HG03039 (cell line): ENCODE results near the gene TLE2.

Experiments used
- ATAC-seq: cut with Tn5 transposase; IDR thresholded peaks from one replicate; pipeline ENCODE4 v1.9.1; 2021; ENCODE audit warnings: mild to moderate bottlenecking, moderate library complexity; ENCODE audit not compliant: unreplicated experiment

Gene TLE2

DNA sequence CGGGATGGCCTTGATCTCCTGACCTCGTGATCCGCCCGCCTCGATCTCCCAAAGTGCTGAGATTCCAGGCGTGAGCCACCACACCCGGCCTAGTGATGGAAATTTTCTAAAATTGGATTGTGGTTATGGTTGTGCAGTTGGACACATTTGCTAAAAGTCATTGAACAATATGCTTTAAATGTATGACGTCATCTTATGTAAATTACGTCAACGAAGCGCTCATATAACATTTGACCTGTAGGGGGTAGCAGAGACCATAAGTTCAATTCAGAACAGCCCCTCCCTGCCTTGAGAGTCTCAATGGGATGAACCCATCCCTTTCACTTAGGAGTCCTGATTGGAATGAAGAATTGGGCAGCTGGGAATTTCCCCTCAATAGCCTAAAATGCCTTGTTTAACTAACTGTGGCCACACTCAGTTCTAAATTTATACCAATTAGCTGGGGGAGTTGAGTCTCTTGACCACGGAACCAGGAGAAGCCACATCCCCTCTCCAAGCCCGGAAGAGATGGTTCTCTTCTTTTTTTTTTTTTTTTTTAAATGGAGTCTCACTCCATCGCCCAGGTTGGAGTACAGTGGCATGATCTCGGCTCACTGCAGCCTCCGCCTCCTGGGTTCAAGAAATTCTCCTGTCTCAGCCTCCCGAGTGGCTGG, 66.9 kb downstream of the TLE2 start:
- no peak for ATAC-seq

DNA sequence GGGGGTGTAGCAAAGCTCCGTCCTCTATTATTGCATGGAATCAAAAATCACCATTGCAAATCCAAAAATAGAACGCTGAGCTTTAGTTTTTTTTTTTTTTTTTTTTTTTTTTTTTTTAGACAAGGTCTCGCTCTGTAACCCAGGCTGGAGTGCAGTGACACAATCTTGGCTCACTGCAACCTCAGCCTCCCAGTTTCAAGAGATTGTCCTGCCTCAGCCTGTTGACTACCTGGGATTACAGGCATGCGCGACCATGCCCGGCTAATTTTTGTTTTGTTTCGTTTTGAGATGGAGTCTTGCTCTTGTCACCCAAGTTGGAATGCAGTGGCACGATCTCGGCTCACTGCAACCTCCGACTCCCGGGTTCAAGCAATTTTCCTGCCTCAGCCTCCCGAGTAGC, 69.0 kb downstream of the TLE2 start:
- no peak for ATAC-seq

DNA sequence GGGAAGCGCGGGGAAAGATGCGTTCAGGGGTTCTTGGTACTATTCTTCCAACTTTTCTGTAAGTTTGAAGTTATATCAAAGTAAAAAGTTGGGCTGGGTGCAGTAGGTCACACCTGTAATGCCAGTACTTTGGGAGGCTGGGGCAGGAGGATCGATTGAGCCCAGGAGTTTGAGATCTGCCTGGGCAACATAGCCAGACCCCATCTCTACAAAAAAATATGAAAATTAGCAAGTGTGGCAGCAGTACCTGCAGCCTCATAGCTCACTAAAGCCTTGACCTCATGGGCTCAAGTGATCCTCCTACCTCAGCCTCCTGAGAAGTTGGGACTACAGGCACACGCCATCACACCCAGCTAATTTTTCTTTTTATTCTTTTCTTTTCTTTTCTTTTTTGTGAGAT, 71.9 kb downstream of the TLE2 start:
- no peak for ATAC-seq

DNA sequence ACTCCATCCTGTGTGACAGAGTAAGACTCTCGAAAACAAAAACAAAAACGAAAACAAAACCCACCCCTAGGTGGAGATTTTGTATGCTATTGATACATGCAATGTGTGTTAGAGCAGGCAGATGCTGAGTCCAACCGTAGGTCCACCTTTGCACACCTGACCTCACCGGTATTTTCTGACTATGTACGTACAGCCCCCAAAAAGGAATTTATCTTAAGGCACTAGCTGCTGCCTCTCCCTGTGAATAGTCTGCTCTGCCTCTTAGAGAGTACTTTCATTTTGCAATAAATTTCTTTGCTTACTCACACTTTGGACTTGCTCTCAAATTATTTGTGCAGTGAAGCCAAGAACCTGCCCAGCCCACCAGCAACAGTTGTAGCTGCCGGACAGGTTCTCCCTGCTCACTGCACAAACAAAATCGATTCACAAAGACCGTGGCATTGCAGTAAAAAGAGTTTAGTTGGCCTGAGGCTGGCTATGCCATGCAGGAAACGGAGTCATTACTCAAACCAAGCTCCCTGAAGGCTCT, 76.1 kb downstream of the TLE2 start:
- no peak for ATAC-seq

DNA sequence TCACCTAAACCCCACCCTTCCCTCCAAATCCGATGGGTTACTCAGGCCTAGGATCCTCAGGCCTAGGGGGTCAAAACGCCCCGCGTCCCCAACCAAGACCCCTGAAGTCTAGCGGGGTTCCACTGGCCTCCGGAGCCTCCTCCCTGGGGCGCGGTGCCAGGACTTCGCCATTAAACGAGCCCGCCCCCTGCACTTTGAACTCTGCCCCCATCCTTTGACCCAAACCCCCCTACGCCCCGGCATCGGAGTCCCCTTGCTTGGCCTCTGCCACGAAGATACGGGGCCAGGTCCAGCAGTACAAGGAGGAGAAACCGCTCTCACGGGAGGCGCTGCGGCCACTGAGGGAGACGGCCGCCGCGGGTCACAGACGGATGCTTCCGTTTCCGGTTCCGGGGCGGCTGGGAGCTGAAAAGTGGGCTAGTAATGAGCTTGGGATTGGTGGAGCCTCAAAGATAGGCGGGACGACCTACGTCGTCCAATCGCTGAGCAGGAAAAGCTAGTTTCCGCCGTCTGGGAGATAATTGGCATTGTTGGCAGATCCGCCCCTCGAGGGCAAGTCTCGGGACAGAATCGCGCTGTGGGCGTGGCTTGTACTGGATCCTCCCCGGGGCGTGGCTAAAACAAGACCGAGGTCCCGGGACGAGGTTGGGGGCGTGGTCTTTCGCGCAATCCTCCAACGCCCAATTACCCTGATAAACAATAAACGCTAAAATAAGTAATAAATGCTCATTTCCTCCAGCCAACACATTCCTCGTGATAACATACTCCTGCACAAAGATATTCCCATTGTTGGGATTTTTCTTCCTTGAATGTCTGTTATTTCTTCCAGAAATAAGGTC, 78.6 kb downstream of the TLE2 start:
- peak; percentile 94 for ATAC-seq

DNA sequence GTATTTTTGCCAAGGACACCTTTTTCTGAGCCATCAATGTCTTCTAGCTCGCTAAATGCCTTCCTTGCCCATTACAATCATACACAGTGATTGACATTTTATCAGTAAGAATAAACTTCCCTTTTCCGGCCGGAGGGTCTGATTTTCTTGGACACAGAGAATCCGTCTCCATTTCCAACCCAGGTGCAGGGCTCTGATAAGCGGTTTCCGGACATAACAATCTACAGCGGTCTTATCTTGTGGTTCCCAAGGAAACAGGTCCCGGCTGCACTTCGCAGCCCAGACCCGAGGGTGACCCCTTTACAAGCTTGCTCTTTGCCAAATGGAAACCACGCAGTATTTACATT, 79.2 kb downstream of the TLE2 start:
- no peak for ATAC-seq
